Ishikawa (cell line): ENCODE results near the gene ZHX3.

Experiments used
- CEBPB ChIP-seq: IDR thresholded peaks from 2 replicates; pipeline ENCODE4 v1.6.1; 2012
- CREB1 ChIP-seq: IDR thresholded peaks from 2 replicates; pipeline ENCODE4 v1.6.1; 2012; ENCODE audit warnings: low read depth
- EGR1 ChIP-seq: IDR thresholded peaks from 2 replicates; pipeline ENCODE4 v1.6.1; 2012
- EP300 ChIP-seq: IDR thresholded peaks from 2 replicates; pipeline ENCODE4 v1.6.1; 2012; ENCODE audit warnings: borderline replicate concordance
- FOXM1 ChIP-seq: IDR thresholded peaks from 2 replicates; pipeline ENCODE4 v1.6.1; 2012; ENCODE audit warnings: low read depth, borderline replicate concordance
- NFIC ChIP-seq: IDR thresholded peaks from 2 replicates; pipeline ENCODE4 v1.6.1; 2012
- TAF1 ChIP-seq: IDR thresholded peaks from 2 replicates; pipeline ENCODE4 v1.6.1; 2012; ENCODE audit warnings: low read depth, mild to moderate bottlenecking
- TCF12 ChIP-seq: IDR thresholded peaks from 2 replicates; pipeline ENCODE4 v1.6.1; 2012; ENCODE audit warnings: low read depth
- YY1 ChIP-seq: IDR thresholded peaks from 2 replicates; pipeline ENCODE4 v1.6.1; 2012; ENCODE audit warnings: low read depth
- ZBTB7A ChIP-seq: IDR thresholded peaks from 2 replicates; pipeline ENCODE4 v1.6.1; 2012; ENCODE audit warnings: low read depth
- TF ChIP-seq, protein P1 (sequence below): IDR thresholded peaks from 2 replicates; pipeline ENCODE4 v1.6.1; 2012
- TF ChIP-seq, protein P2 (sequence below): IDR thresholded peaks from 2 replicates; pipeline ENCODE4 v1.6.1; 2012; ENCODE audit warnings: low read depth, mild to moderate bottlenecking

- TF ChIP-seq TCF12 (no peak), ZBTB7A (no peak), TAF1 (no peak), CREB1 (no peak), FOXM1 (no peak), EP300 (no peak), CEBPB (no peak), NFIC (no peak), EGR1 (no peak), YY1 (no peak)
- TF ChIP-seq, protein P1, sequence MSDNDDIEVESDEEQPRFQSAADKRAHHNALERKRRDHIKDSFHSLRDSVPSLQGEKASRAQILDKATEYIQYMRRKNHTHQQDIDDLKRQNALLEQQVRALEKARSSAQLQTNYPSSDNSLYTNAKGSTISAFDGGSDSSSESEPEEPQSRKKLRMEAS: no peak
- TF ChIP-seq, protein P2, sequence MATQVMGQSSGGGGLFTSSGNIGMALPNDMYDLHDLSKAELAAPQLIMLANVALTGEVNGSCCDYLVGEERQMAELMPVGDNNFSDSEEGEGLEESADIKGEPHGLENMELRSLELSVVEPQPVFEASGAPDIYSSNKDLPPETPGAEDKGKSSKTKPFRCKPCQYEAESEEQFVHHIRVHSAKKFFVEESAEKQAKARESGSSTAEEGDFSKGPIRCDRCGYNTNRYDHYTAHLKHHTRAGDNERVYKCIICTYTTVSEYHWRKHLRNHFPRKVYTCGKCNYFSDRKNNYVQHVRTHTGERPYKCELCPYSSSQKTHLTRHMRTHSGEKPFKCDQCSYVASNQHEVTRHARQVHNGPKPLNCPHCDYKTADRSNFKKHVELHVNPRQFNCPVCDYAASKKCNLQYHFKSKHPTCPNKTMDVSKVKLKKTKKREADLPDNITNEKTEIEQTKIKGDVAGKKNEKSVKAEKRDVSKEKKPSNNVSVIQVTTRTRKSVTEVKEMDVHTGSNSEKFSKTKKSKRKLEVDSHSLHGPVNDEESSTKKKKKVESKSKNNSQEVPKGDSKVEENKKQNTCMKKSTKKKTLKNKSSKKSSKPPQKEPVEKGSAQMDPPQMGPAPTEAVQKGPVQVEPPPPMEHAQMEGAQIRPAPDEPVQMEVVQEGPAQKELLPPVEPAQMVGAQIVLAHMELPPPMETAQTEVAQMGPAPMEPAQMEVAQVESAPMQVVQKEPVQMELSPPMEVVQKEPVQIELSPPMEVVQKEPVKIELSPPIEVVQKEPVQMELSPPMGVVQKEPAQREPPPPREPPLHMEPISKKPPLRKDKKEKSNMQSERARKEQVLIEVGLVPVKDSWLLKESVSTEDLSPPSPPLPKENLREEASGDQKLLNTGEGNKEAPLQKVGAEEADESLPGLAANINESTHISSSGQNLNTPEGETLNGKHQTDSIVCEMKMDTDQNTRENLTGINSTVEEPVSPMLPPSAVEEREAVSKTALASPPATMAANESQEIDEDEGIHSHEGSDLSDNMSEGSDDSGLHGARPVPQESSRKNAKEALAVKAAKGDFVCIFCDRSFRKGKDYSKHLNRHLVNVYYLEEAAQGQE: no peak
These were observed 151.1 kb downstream of the ZHX3 start for GRCh38 chr20:41166201-41167117.
